ELR (cell line): Measurements from ENCODE around the gene C19orf25.

Source experiments
- DNase-seq: peaks from one replicate; pipeline ENCODE4 v3.0.0-alpha.2; 2015; ENCODE audit warnings: low read depth

C19orf25 gene

DNA sequence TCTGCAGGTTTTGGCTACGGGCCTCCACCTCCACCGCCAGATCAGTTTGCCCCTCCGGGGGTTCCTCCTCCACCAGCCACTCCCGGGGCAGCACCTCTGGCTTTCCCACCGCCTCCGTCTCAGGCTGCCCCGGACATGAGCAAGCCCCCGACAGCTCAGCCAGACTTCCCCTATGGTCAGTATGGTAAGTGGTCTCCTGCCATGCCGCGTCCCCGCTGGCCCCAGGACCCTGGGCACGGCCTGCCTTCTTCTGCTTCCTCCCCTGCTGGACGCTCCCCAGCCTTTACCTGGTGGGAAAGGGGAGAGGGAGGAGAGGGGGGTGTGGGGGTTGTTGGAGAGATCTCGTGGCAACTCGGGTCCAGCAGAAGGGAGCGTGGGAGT is 46.5 kb downstream of the C19orf25 start:
- no peak for DNase-seq

GRCh38 chr19:1431759-1432506 is 47.1 kb downstream of the C19orf25 start:
- DNase-seq: no peak

- no peak for DNase-seq
These were observed 48.8 kb downstream of the C19orf25 start for GRCh38 chr19:1430246-1430645.

DNA sequence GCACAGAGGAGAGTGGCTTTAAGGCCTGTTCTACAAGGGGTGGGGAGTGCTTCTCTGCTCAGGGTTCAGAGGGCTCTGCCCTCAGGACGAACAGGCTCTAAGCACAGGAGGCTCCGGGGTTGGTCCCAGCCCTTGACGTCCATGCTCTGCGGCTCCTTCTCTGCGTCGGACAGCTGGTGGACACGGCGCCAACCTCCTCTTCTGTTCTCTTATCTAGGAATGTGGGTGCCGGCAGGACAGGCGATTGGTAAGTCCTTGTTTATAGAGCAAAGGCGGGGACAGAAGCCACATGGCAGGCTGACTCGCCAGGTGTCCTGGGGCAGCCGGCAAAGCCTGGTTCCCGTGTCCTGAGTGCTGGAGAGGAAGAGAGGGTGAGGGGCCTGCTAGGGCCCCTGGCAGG is 49.3 kb downstream of the C19orf25 start:
- DNase-seq: no peak

GRCh38 chr19:1428738-1429391 is 50.1 kb downstream of the C19orf25 start:
- no peak for DNase-seq

DNA sequence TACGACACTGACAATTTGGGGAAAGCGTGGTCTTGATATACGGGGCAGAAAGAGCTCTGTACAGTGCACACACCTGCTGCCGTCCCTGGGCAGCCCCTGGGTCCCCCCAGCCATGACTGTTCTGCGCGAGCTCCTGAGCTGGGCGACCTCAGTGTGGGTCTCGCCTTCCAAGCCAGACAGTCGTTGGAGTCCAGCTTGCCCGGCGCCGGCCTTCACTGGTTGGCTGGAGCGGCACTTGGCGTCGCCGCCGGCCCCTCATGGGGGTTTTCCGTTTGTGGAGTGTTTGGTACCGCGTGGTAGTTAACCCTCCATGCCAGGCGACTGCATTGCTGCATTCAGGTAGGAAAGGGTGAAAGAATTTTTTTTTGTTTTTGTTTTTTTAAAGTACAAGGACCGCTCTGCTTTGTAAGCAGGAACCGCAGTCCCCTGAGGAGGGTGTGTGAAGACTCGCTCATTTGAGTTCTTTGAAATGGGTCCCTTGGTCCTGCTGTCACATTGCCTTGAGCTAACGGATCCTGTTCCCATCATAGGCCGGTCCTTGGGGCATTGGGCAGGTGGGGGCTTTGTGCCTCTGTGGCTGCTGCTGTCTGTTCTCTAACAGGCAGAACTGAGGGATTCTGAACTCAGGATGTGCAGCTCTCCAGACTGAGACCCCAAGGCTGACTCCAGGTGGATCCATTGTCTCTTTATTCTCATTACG is 51.6 kb downstream of the C19orf25 start:
- DNase-seq: no peak

DNA sequence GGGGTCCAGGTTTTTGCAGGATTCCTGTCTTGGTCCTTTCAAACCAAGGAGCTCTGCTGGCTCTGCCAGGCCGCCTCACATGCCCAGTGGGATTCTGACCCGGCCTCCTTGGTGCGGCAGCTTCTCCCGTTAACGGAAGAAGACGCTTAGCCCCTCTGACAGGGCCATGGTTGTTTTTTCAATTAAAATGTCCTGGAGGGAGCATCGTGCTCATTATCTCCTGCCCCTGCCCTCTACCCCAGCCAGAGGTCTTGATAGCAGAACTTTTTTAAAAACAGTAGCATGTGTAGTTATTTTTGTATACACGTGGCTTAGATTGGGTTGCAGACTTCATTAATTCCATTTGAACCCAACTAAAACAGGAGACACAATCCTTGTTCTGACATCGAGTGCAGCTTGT is 52.3 kb downstream of the C19orf25 start:
- no peak for DNase-seq

DNA sequence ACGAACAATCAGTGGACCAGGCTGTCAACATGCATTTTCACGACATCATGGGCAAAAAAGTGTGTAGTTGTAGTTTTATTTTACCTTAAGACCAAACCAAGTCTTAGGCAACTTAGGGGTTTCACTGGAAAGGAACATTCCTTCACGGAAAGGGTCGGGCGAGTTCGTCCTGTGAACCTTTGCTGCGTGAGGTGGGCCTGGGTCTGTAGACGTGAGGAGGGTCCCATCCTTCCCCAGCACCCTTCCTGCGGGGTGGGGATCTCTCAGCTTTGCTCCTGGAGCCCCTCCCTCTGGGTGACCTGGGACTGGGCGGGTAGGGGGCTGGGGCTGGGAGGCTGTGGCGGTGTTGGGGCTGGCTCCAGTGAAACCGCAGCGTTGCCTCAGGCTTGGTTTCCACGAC is 53.1 kb downstream of the C19orf25 start:
- DNase-seq: no peak

GRCh38 chr19:1425102-1425837 is 53.7 kb downstream of the C19orf25 start:
- DNase-seq: no peak

DNA sequence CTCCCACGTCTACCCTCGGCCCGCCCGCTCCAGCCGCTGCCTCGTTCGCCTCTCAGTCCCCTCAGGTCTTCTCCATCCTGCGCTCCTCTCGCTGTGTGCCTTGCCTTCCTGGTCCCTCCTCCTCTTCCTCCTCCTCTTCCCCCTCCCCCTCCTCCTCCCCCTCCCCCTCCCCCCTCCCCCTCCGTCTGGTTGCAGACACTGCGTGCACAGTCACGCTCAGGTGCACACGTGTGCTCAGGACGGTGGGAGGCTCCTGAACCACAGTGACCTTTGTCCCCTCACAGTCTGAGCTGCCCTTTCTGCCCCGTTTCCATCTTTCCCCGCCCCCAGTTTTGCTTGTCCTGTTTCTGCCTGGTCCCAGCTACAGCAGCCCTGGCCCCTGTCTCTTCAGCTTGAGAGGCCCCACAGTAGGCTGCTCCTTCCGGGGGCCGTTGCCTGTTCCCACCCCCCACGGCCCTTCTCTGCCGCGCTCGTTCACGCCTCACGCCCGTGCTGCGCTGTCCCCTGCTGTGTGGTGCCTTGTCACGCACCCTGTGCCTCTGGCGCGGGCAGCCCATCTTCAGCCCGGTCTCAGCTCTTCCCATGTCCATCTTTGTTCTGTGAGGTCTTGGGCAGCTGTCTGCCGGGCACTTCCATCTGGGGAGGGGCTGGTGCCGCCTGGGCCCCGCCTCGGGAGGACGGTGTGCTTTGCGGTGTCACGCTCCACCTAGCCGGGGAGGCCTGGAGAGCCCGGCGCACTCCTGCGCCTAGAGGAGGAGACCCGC is 54.6 kb downstream of the C19orf25 start:
- DNase-seq: no peak

DNA sequence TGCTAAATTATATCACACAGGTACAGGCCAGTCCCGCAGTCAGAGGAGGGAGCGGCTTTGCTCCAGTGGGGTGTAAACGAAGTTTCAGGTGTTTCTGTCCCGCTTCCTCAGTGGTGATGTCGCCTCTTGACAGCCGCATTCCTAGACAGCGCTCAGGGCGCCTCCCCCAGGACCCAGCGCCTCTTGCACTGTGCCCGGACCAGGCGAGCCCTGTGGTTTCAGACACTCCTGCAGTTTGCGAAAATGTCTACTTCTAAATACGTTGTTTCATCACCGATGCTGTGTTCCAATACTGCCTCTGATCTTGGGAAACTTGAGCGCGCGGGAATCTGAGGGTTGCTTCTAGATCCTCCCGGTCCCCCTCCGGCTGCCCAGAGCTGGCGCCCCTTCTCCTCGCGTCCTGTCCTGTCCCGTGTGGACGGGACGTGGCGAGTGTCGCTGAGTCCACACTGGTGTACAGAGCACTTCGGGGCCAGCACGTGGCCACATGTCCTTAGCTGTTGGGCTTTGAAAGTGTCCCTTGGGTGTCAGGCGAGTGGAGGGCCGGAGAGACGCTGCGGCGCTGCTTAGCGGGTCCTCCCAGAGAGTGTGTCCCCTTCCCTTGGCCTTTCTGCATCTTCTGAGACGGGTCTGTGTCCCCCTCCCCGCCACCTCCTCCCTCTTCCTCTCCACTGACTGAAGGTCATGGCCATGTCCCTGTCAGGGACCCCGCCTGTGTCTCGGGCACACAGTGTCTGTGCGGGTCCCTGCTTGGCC is 55.4 kb downstream of the C19orf25 start:
- DNase-seq: no peak
